ENCODE data around the gene BRINP2. TPM values are rescaled to one million over a fixed set of nuclear protein-coding genes. Genes with fewer than 3 reads are reported as not detected.

BRINP2 gene
- total and polyA plus RNA-seq, 2 of the 8 experiments (the other 6 are each of a cell fraction or from before 2014, with no cell fraction given): 0.39 to 0.42 TPM

- no peak for TF ChIP-seq SP1 (IDR thresholded peaks at IDR 0.05; ENCODE audit: low read depth, low read length)
- no peak for TF ChIP-seq TCF12 (IDR thresholded peaks at IDR 0.05; ENCODE audit: low read depth, low read length)
These were observed 32.9 kb upstream of the BRINP2 start (continued) for GRCh38 chr1:177137814-177138213.

All from H1 (cell line).